HG02678 (cell line): ENCODE results near the gene HABP2.

ENCODE experiments used
- ATAC-seq: cut with Tn5 transposase; IDR thresholded peaks from one replicate; pipeline ENCODE4 v1.9.1; 2021; ENCODE audit warnings: mild to moderate bottlenecking, moderate library complexity; ENCODE audit not compliant: unreplicated experiment

Gene HABP2

DNA sequence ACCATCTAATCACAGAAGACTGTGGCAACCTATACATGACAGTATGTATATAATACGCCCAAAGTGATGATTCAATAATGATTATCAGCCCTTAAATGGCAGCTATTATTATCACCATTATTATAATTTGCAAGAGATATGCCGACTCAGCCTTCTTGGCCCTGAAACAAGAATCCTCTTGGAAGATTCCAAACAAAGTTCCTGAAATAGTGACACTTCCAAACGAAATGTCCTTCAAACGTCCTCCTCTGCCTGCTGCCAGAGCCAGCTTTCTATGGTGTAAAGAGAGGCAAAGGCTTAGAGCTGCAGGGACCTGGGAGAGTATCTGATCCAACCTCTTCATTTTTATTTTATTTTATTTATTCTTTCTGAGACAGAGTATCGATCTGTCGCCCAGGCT is 75.0 kb downstream of the HABP2 start:
- ATAC-seq = no peak

DNA sequence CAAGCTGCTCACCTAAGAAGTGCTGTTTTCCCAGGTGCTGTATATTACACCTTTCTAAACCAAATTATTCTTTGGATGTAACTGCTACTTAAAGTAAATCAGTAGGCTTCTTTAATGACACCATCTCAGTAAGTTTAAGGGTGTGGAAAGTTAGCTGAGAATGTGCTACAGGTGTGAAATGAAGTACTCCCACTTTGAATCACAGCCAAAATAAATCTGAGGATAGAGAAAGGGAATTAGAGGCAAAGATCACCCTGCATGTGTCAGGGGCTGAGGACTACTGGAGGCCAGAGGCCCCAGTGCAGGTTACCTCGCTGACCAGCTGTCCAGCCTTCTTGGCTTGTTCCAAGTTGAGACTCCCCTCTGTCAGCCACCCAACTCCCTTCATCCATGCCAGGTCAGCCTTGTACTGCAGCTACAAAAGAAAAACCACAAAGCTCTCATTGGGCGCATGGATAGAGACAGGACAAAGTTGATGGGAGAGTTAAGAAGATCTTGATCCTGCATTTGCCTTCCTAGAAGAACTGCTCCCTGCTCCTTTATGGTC is 75.8 kb downstream of the HABP2 start:
- ATAC-seq = no peak

DNA sequence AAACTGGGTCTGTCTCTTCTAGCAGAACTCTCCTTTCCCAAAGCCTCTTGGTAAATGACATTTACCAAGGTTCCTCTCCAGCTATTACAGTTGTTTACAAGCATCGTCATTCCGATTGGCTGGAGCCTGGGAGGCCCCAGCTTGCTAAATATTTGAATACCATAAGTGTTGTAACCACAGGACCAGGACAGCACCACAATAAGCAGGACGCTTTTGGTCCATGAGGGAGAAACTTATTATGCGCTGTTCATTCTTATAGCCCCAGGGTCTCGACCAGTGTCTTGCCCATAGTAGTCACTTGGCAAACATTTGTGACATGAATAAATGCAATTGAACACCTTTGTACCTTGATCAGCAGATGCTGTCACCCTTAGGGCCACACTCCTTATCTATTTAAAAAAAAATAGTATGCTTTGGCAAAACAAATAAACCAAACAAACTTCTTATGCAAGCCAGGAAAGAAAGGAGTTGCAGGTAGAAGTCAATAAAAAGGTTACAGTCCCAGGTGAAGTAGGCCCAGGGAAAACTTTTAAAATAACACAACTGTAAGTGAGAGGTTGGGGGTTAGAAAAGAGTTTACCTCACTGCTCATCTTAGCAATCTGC is 78.2 kb downstream of the HABP2 start:
- ATAC-seq = no peak

DNA sequence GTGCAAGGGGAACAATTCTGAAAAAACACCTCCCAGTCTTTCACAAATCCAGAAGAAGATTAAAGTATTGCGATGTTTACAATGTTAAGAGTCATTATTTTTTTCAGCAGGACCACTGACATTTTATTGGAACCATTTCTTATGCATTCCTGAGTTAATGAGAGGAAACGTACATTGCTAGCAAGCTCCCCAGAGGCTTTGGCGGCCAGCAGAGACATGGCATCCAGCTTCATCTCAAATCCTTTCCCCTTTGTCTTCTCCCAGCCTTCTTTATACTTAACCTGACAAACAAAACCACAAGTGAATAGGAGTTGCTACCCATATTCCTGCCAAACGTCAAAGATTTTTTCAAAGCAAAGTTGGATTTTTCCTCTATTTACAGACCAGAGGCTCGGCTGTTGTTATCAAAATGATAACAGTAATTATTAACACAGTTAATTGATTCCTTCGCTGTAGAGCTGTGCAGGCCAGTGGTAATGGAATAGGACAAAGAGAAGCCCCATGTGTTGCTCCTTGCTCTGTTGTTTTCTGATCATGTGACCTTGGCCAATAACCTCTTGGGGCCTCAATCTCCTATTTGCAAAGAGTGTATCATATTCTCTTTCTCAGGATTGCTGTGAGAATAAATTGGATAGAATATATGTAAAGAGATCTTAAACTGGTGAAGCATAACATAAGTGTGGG is 79.0 kb downstream of the HABP2 start:
- ATAC-seq = no peak
